ENCODE results near the gene LGI4. TPM values are rescaled to one million over a fixed set of nuclear protein-coding genes. Genes with fewer than 3 reads are reported as not detected.
"Not testable (repeated sequence)": the region's sequence is repeated elsewhere in the genome, so short reads cannot be mapped to it uniquely, and the experiment has no call there.

LGI4 gene
- total and polyA plus RNA-seq, 12 donors: 0.17 to 22.4 (median 1.5) TPM

GRCh38 chr19:35106291-35106583 is 28.6 kb downstream of the LGI4 start:
- Histone ChIP-seq H3K4me1 (replicated peaks in 1 of 2) (no peaks in the 10 kb centered on the region), H3K36me3 (replicated peaks in 1 of 2) (no peaks in the 10 kb centered on the region), H3K27ac (no peak overlapping the region), H3K27me3 (no peaks in the 10 kb centered on the region), H3K9me3 (replicated peaks in 1 of 3) (no peaks in the 10 kb centered on the region), H3K4me3 (no peak overlapping the region)
- 89 to 99% (median 94%) methylated on average over 5 to 9 of the region's 9 CpGs for WGBS, 4 donors
- intact Hi-C loops (cut with DNase I): no loop called here
- no peak for TF ChIP-seq CTCF (IDR thresholded peaks at IDR 0.05)
- no peak for TF ChIP-seq POLR2A (IDR thresholded peaks at IDR 0.05)
- DNase-seq: no peak

GRCh38 chr19:35105411-35106290 is 29.2 kb downstream of the LGI4 start:
- intact Hi-C loops (cut with DNase I): no loop called here
- WGBS, 4 donors: 86 to 91% (median 88%) methylated on average over 30 of the region's 30 CpGs
- no peak for DNase-seq
- no peak overlapping the region for H3K4me3 ChIP-seq
- H3K9me3 ChIP-seq (replicated peaks in 1 of 3): no peaks in the 10 kb centered on the region
- TF ChIP-seq POLR2A (IDR thresholded peaks at IDR 0.05) (no peak), CTCF (IDR thresholded peaks at IDR 0.05) (no peak)
- no peak overlapping the region for H3K27ac ChIP-seq
- no peaks in the 10 kb centered on the region for H3K36me3 ChIP-seq (replicated peaks in 1 of 2)
- no peaks in the 10 kb centered on the region for H3K27me3 ChIP-seq
- no peaks in the 10 kb centered on the region for H3K4me1 ChIP-seq (replicated peaks in 1 of 2)

DNA sequence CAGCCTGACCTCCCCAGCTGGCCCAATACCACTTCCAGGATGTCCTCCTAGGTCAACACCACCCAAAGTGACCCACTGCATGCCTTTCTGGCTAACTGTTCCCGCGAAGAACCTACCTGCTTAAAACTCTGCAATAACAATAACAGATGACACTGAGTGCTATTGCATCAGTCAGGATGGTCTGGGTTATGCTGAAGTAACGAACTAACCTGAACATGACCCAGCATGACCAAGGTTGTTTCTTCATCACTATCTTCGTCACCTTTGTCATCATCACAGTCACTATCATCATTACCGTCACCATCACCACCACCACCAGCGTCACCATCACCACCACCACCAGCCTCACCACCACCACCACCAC is 29.8 kb downstream of the LGI4 start:
- Histone ChIP-seq H3K36me3 (replicated peaks in 1 of 2) (no peaks in the 10 kb centered on the region), H3K27me3 (no peaks in the 10 kb centered on the region), H3K27ac (no peak overlapping the region), H3K9me3 (replicated peaks in 1 of 3) (no peaks in the 10 kb centered on the region), H3K4me3 (no peak overlapping the region), H3K4me1 (replicated peaks in 1 of 2) (no peaks in the 10 kb centered on the region)
- intact Hi-C loops (cut with DNase I): no loop called here
- no peak for TF ChIP-seq POLR2A (IDR thresholded peaks at IDR 0.05)
- DNase-seq: no peak
- 94 to 95% (median 94%) methylated on average over 4 to 6 of the region's 6 CpGs for WGBS, 4 donors

DNA sequence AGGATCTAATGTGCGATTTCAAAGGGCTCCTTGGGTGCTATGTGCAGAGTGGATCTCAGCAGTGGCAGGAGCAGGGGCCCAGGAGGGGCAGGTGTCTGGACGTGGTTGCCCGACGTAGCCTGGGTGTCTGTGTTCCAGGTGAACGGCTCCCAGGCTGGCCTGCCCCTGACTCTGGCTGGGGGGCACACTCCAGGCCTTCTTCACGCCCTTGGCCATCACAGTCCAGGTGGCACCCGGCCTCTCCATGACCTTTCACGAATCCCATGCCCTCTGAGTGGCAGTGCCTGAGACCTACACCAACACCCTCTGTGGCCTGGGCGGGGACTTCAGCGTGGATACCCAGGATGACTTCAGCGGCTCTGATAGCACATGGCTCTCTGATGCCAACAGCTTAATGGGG is 30.5 kb downstream of the LGI4 start:
- Histone ChIP-seq H3K4me3 (no peak overlapping the region), H3K27me3 (no peaks in the 10 kb centered on the region), H3K27ac (no peak overlapping the region), H3K36me3 (replicated peaks in 1 of 2) (no peaks in the 10 kb centered on the region), H3K9me3 (replicated peaks in 1 of 3) (no peaks in the 10 kb centered on the region), H3K4me1 (replicated peaks in 1 of 2) (no peaks in the 10 kb centered on the region)
- no peak for TF ChIP-seq POLR2A (IDR thresholded peaks at IDR 0.05)
- no peak for TF ChIP-seq CTCF (IDR thresholded peaks at IDR 0.05)
- DNase-seq: no peak
- WGBS, 4 donors: 84 to 91% (median 87%) methylated on average over 8 to 11 of the region's 11 CpGs
- intact Hi-C loops (cut with DNase I): no loop called here

- intact Hi-C loops (cut with DNase I); DNase-seq; H3K27ac ChIP-seq; H3K4me3 ChIP-seq; H3K4me1 ChIP-seq (replicated peaks in 1 of 2); H3K27me3 ChIP-seq; H3K36me3 ChIP-seq (replicated peaks in 1 of 2); H3K9me3 ChIP-seq (replicated peaks in 1 of 3): not testable (repeated sequence)
- 74 to 81% (median 79%) methylated on average over 10 of the region's 10 CpGs for WGBS, 4 donors
These were observed 31.2 kb downstream of the LGI4 start for GRCh38 chr19:35103614-35104013.

DNA sequence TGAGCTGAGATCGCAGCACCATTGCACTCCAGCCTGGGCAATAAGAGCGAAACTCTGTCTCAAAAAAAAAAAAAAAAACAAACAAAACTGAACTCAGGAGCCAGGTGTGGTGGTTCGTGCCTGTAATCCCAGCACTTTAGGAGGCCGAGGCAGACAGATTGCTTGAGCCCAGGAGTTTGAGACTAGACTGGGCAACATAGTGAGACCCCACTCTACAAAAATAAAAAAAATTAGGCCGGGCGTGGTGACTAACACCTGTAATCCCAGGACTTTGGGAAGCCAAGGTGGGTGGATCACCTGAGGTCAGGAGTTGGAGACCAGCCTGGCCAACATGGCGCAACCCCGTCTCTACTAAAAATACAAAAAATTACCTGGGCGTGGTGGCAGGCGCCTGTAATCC is 32.9 kb downstream of the LGI4 start:
- H3K4me1 ChIP-seq (replicated peaks in 1 of 2); H3K27me3 ChIP-seq; H3K4me3 ChIP-seq; H3K9me3 ChIP-seq (replicated peaks in 1 of 3); H3K36me3 ChIP-seq (replicated peaks in 1 of 2); intact Hi-C loops (cut with DNase I); H3K27ac ChIP-seq; DNase-seq: not testable (repeated sequence)
- 93 to 95% (median 94%) methylated on average over 8 to 10 of the region's 10 CpGs for WGBS, 4 donors
